Measurements from ENCODE around the gene VWC2.

DNA sequence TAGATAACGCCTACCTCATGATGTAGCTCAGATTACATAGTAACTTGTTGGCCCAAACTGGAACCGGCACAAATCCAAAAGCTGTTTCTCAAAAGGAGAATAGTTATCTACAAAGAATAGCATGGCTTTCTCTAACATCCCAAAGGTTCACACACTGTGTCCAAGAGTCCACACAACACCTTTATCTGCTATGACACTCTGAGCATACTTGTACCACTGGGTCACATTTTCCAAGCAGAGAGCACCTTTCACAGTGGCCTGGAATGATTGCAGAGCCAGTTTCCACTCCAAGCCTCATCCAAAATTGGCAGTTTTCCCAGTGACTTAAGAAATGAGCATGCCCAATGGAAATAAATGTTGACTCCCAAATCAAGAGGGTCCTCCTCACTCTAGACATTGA is 155.3 kb downstream of the VWC2 start:
- TF ChIP-seq ZNF791 (tag by site-specific recombination; IDR thresholded peaks at IDR 0.05) (no peak), ZNF155 (tag by site-specific recombination; IDR thresholded peaks at IDR 0.05) (no peak), ZNF292 (tag by site-specific recombination; IDR thresholded peaks at IDR 0.05; ENCODE audit: borderline replicate concordance, low read depth) (no peak), WT1 (tag by site-specific recombination; IDR thresholded peaks at IDR 0.05) (no peak), ZNF707 (tag by site-specific recombination; IDR thresholded peaks at IDR 0.05) (no peak)
- TF ChIP-seq, protein P1, sequence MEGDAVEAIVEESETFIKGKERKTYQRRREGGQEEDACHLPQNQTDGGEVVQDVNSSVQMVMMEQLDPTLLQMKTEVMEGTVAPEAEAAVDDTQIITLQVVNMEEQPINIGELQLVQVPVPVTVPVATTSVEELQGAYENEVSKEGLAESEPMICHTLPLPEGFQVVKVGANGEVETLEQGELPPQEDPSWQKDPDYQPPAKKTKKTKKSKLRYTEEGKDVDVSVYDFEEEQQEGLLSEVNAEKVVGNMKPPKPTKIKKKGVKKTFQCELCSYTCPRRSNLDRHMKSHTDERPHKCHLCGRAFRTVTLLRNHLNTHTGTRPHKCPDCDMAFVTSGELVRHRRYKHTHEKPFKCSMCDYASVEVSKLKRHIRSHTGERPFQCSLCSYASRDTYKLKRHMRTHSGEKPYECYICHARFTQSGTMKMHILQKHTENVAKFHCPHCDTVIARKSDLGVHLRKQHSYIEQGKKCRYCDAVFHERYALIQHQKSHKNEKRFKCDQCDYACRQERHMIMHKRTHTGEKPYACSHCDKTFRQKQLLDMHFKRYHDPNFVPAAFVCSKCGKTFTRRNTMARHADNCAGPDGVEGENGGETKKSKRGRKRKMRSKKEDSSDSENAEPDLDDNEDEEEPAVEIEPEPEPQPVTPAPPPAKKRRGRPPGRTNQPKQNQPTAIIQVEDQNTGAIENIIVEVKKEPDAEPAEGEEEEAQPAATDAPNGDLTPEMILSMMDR (tag by site-specific recombination; IDR thresholded peaks at IDR 0.05): no peak
- TF ChIP-seq, protein P2, sequence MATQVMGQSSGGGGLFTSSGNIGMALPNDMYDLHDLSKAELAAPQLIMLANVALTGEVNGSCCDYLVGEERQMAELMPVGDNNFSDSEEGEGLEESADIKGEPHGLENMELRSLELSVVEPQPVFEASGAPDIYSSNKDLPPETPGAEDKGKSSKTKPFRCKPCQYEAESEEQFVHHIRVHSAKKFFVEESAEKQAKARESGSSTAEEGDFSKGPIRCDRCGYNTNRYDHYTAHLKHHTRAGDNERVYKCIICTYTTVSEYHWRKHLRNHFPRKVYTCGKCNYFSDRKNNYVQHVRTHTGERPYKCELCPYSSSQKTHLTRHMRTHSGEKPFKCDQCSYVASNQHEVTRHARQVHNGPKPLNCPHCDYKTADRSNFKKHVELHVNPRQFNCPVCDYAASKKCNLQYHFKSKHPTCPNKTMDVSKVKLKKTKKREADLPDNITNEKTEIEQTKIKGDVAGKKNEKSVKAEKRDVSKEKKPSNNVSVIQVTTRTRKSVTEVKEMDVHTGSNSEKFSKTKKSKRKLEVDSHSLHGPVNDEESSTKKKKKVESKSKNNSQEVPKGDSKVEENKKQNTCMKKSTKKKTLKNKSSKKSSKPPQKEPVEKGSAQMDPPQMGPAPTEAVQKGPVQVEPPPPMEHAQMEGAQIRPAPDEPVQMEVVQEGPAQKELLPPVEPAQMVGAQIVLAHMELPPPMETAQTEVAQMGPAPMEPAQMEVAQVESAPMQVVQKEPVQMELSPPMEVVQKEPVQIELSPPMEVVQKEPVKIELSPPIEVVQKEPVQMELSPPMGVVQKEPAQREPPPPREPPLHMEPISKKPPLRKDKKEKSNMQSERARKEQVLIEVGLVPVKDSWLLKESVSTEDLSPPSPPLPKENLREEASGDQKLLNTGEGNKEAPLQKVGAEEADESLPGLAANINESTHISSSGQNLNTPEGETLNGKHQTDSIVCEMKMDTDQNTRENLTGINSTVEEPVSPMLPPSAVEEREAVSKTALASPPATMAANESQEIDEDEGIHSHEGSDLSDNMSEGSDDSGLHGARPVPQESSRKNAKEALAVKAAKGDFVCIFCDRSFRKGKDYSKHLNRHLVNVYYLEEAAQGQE (tag by site-specific recombination; IDR thresholded peaks at IDR 0.05): no peak
- TF ChIP-seq, protein P3, sequence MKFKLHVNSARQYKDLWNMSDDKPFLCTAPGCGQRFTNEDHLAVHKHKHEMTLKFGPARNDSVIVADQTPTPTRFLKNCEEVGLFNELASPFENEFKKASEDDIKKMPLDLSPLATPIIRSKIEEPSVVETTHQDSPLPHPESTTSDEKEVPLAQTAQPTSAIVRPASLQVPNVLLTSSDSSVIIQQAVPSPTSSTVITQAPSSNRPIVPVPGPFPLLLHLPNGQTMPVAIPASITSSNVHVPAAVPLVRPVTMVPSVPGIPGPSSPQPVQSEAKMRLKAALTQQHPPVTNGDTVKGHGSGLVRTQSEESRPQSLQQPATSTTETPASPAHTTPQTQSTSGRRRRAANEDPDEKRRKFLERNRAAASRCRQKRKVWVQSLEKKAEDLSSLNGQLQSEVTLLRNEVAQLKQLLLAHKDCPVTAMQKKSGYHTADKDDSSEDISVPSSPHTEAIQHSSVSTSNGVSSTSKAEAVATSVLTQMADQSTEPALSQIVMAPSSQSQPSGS (tag by site-specific recombination; IDR thresholded peaks at IDR 0.05; ENCODE audit: low read depth): no peak

Data from HEK293 (cell line).